ENCODE measurements around the gene RACK1. TPM values are rescaled to one million over a fixed set of nuclear protein-coding genes. Genes with fewer than 3 reads are reported as not detected.

The RACK1 gene
- total RNA-seq, 2 experiments from 2014 or later = 1,749 to 1,772 TPM

Other genes starting within 250 kb of the RACK1 start
- not detected for gene BTNL9, start 203.6 kb downstream of the RACK1 start, total RNA-seq
- not detected for gene OR2V1, start 112.7 kb downstream of the RACK1 start, total RNA-seq
- not detected for gene OR2V2, start 96.3 kb downstream of the RACK1 start, total RNA-seq
- 1 to 10 TPM; 1.9 to 2.0 TPM for gene TRIM7, start 38.7 kb downstream of the RACK1 start, total RNA-seq
- gene TRIM41, start 20.6 kb downstream of the RACK1 start, total RNA-seq = 10 to 100 TPM; 42.4 to 43.7 TPM
- 10 to 100 TPM; 24.0 to 24.2 TPM for gene TRIM52, start 17.2 kb upstream of the RACK1 start, total RNA-seq
- not detected for gene OR4F3, start 123.4 kb upstream of the RACK1 start, total RNA-seq